A673 (cell line): ENCODE measurements around the gene OTOA.

Experiments used
- EZH2 ChIP-seq: fragments of 200-600 bp; sonication (generic); IDR thresholded peaks from 2 replicates; pipeline ENCODE4 v1.6.1; 2017; ENCODE audit warnings: borderline replicate concordance, low read depth, mild to moderate bottlenecking, mixed read lengths, antibody characterized with exemption, low read length; ENCODE audit not compliant: poor library complexity, severe bottlenecking
- TF ChIP-seq, protein P1 (sequence below): fragments of 300-800, 200-600 bp; sonication (generic); conservative IDR thresholded peaks from 2 replicates; pipeline ENCODE4 v1.5.1; 2017; ENCODE audit warnings: low read depth, mild to moderate bottlenecking, antibody characterized with exemption, low read length, moderate library complexity, mixed read lengths

DNA sequence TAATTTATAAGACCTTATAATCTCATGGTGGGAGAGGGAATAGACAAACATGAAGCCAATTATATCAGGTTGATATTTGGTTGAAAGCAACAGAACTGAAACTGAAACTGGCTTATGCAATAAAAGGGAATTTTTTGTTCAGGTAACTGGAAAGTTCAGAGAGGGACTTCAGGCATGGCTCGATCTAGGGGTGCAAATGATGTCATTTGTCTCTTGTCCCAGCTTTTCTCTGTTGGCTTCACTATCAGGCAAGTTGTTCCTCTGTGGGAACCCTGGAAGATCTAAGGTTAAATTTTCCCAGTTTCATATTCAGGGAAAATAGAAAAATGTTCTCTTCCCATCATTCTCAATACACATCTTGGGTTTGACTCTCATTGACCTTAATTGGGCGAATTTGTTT, 59.8 kb downstream of the OTOA start:
- TF ChIP-seq, protein P1, sequence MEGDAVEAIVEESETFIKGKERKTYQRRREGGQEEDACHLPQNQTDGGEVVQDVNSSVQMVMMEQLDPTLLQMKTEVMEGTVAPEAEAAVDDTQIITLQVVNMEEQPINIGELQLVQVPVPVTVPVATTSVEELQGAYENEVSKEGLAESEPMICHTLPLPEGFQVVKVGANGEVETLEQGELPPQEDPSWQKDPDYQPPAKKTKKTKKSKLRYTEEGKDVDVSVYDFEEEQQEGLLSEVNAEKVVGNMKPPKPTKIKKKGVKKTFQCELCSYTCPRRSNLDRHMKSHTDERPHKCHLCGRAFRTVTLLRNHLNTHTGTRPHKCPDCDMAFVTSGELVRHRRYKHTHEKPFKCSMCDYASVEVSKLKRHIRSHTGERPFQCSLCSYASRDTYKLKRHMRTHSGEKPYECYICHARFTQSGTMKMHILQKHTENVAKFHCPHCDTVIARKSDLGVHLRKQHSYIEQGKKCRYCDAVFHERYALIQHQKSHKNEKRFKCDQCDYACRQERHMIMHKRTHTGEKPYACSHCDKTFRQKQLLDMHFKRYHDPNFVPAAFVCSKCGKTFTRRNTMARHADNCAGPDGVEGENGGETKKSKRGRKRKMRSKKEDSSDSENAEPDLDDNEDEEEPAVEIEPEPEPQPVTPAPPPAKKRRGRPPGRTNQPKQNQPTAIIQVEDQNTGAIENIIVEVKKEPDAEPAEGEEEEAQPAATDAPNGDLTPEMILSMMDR = no peak
- TF ChIP-seq EZH2 = no peak
